Vagina (tissue), 2 donors: ENCODE data around the gene SPAG17. TPM values are rescaled to one million over a fixed set of nuclear protein-coding genes. Genes with fewer than 3 reads are reported as not detected.

Experiments used
- DNase-seq, 2 donors: peaks; one replicate each; pipeline ENCODE4 v3.0.0-alpha.2; 2017; ENCODE audit errors: extremely low spot score in 2 of 2
- H3K27ac ChIP-seq: fragments of 200-600 bp; sonication (generic); one replicate; pipeline ENCODE4 v1.5.1; 2019
- H3K27me3 ChIP-seq: fragments of 200-600 bp; sonication (generic); one replicate; pipeline ENCODE4 v1.5.1; 2019
- H3K36me3 ChIP-seq, 2 donors: fragments of 200-600 bp; sonication (generic); one replicate each; pipeline ENCODE4 v1.5.1; 2017 to 2019
- H3K4me1 ChIP-seq: fragments of 200-600 bp; sonication (generic); one replicate; pipeline ENCODE4 v1.5.1; 2019
- H3K4me3 ChIP-seq, 2 donors: fragments of 200-600 bp; sonication (generic); 1 replicate in 1 of 2; 2 replicates in 1 of 2; pipeline ENCODE4 v1.5.1; 2016 to 2019
- H3K9me3 ChIP-seq: fragments of 200-600 bp; sonication (generic); one replicate; pipeline ENCODE4 v1.5.1; 2019
- CTCF ChIP-seq, 3 experiments: fragments of 450-650 bp in 2 of 3; fragments of 200-600 bp in 1 of 3; sonication (generic) in 1 of 3; IDR thresholded peaks; one replicate each; pipeline ENCODE4 v1.5.1; 2017 to 2019; ENCODE audit warnings: antibody characterized with exemption in 3 of 3, mild to moderate bottlenecking in 2 of 3, moderate library complexity in 2 of 3
- POLR2A ChIP-seq, 2 donors: fragments of 450-650 bp; IDR thresholded peaks; one replicate each; pipeline ENCODE4 v1.6.1; 2017; ENCODE audit warnings: antibody characterized with exemption in 2 of 2, mild to moderate bottlenecking in 2 of 2, moderate library complexity in 2 of 2
- POLR2AphosphoS5 ChIP-seq, 2 donors: sonication (generic); formaldehyde crosslinking; IDR thresholded peaks; one replicate each; pipeline ENCODE4 v1.9.0; 2017; ENCODE audit warnings: antibody characterized with exemption in 2 of 2, mild to moderate bottlenecking in 2 of 2, low read depth in 1 of 2; ENCODE audit not compliant: insufficient read depth in 1 of 2
- intact Hi-C: fragments of 100-400 bp; cut with DNase I; formaldehyde crosslinking; loops from one replicate; pipeline ENCODE4 v1.15.1; 2023
- total RNA-seq: library from RNA; depleted of rRNA; stranded (reverse); fragments of >200 nt; gene quantifications from one replicate; pipeline ENCODE4 v1.2.3, GENCODE V29; 2016

SPAG17 gene
- total RNA-seq, 1 donor from 2014 or later, result 10.1 TPM

- intact Hi-C loops, result no loop called here
- H3K9me3 ChIP-seq, result no peaks in the 10 kb centered on the region
- H3K36me3 ChIP-seq, result no peaks in the 10 kb centered on the region
- no peaks in the 10 kb centered on the region for H3K4me1 ChIP-seq
- H3K4me3 ChIP-seq, result no peak overlapping the region
- no peak overlapping the region for H3K27ac ChIP-seq
- TF ChIP-seq CTCF (IDR thresholded peaks at IDR 0.05) (no peak), POLR2A (IDR thresholded peaks at IDR 0.05) (no peak), POLR2AphosphoS5 (IDR thresholded peaks at IDR 0.05; ENCODE audit: insufficient read depth in 1 of 2, low read depth in 1 of 2) (no peak)
- H3K27me3 ChIP-seq, result no peaks in the 10 kb centered on the region
- DNase-seq, result no peak
Measured at GRCh38 chr1:117964290-117965038, 220.6 kb downstream of the SPAG17 start.

GRCh38 chr1:117959364-117959763, 225.7 kb downstream of the SPAG17 start:
- H3K36me3 ChIP-seq, result peaks cover 0 to 31% of the 10 kb centered on the region in 2 donors
- intact Hi-C loops, result no loop called here
- H3K9me3 ChIP-seq, result no peaks in the 10 kb centered on the region
- H3K4me1 ChIP-seq, result no peaks in the 10 kb centered on the region
- no peak overlapping the region for H3K4me3 ChIP-seq
- no peaks in the 10 kb centered on the region for H3K27me3 ChIP-seq
- TF ChIP-seq POLR2AphosphoS5 (IDR thresholded peaks at IDR 0.05; ENCODE audit: insufficient read depth in 1 of 2, low read depth in 1 of 2) (no peak), POLR2A (IDR thresholded peaks at IDR 0.05) (no peak), CTCF (IDR thresholded peaks at IDR 0.05) (no peak)
- H3K27ac ChIP-seq, result no peak overlapping the region
- no peak for DNase-seq

GRCh38 chr1:117952386-117952785, 232.6 kb downstream of the SPAG17 start:
- no peak for TF ChIP-seq CTCF (IDR thresholded peaks at IDR 0.05)
- no peak for TF ChIP-seq POLR2A (IDR thresholded peaks at IDR 0.05)
- TF ChIP-seq POLR2AphosphoS5 (IDR thresholded peaks at IDR 0.05; ENCODE audit: insufficient read depth in 1 of 2, low read depth in 1 of 2), result no peak
- H3K27ac ChIP-seq, result no peak overlapping the region
- H3K4me1 ChIP-seq, result no peaks in the 10 kb centered on the region
- no peak overlapping the region for H3K4me3 ChIP-seq
- DNase-seq, result no peak
- peaks cover 0 to 79% of the 10 kb centered on the region in 2 donors for H3K36me3 ChIP-seq
- intact Hi-C loops, result no loop called here
- H3K27me3 ChIP-seq, result no peaks in the 10 kb centered on the region
- H3K9me3 ChIP-seq, result no peaks in the 10 kb centered on the region

GRCh38 chr1:117942293-117942692, 242.7 kb downstream of the SPAG17 start:
- no peak for TF ChIP-seq CTCF (IDR thresholded peaks at IDR 0.05)
- no peak for TF ChIP-seq POLR2A (IDR thresholded peaks at IDR 0.05)
- no peak for TF ChIP-seq POLR2AphosphoS5 (IDR thresholded peaks at IDR 0.05; ENCODE audit: insufficient read depth in 1 of 2, low read depth in 1 of 2)
- no peaks in the 10 kb centered on the region for H3K27me3 ChIP-seq
- no peaks in the 10 kb centered on the region for H3K9me3 ChIP-seq
- no peaks in the 10 kb centered on the region for H3K4me1 ChIP-seq
- intact Hi-C loops, result no loop called here
- H3K27ac ChIP-seq, result no peak overlapping the region
- no peak for DNase-seq
- H3K36me3 ChIP-seq, result peaks cover 0 to 85% of the 10 kb centered on the region in 2 donors
- H3K4me3 ChIP-seq, result no peak overlapping the region

- H3K9me3 ChIP-seq, result no peaks in the 10 kb centered on the region
- H3K36me3 ChIP-seq, result peaks cover 0 to 33% of the 10 kb centered on the region in 2 donors
- no peak for TF ChIP-seq POLR2AphosphoS5 (IDR thresholded peaks at IDR 0.05; ENCODE audit: insufficient read depth in 1 of 2, low read depth in 1 of 2)
- no peak for TF ChIP-seq CTCF (IDR thresholded peaks at IDR 0.05)
- TF ChIP-seq POLR2A (IDR thresholded peaks at IDR 0.05), result no peak
- H3K27me3 ChIP-seq, result no peaks in the 10 kb centered on the region
- peaks cover 29% of the 10 kb centered on the region for H3K4me1 ChIP-seq
- intact Hi-C loops, result no loop called here
- no peak for DNase-seq
- no peak overlapping the region for H3K27ac ChIP-seq
- no peak overlapping the region for H3K4me3 ChIP-seq
Measured at GRCh38 chr1:117933769-117934168, 251.3 kb downstream of the SPAG17 start.
